Aorta (tissue), 5 donors: ENCODE data around the gene BUD23. TPM values are rescaled to one million over a fixed set of nuclear protein-coding genes. Genes with fewer than 3 reads are reported as not detected.
A peak's percentile ranks its signal among the peaks of the same experiment; 100 is the strongest.

ENCODE experiments used
- ATAC-seq: fragments of 200-7000 bp; cut with Tn5 transposase; one replicate; pipeline ENCODE4 v1.9.1; 2022; ENCODE audit warnings: moderate library complexity; ENCODE audit not compliant: low FRiP score
- DNase-seq, 2 donors: peaks; one replicate each; pipeline ENCODE4 v3.0.0-alpha.2; 2020
- H3K27ac ChIP-seq, 2 donors: one replicate each; pipeline ENCODE4 v1.5.1; 2013; ENCODE audit warnings: low read length in 2 of 2, mild to moderate bottlenecking in 2 of 2, moderate library complexity in 2 of 2, control low read depth in 1 of 2, inconsistent platforms in 1 of 2, low read depth in 1 of 2
- H3K27me3 ChIP-seq, 2 donors: one replicate each; pipeline ENCODE4 v1.6.1; 2013; ENCODE audit warnings: control low read depth in 1 of 2, low read length in 1 of 2, mild to moderate bottlenecking in 1 of 2, moderate library complexity in 1 of 2; ENCODE audit not compliant: insufficient read depth in 2 of 2, control insufficient read depth in 1 of 2
- H3K36me3 ChIP-seq, 2 donors: one replicate each; pipeline ENCODE4 v1.6.1; 2013; ENCODE audit warnings: control low read depth in 1 of 2, low read length in 1 of 2, mild to moderate bottlenecking in 1 of 2; ENCODE audit not compliant: insufficient read depth in 2 of 2, control insufficient read depth in 1 of 2
- H3K4me1 ChIP-seq, 2 donors: one replicate each; pipeline ENCODE4 v1.6.1; 2013; ENCODE audit warnings: low read length in 2 of 2, control low read depth in 1 of 2, mild to moderate bottlenecking in 1 of 2, moderate library complexity in 1 of 2; ENCODE audit not compliant: insufficient read depth in 2 of 2, control insufficient read depth in 1 of 2
- H3K4me3 ChIP-seq, 2 donors: one replicate each; pipeline ENCODE4 v1.5.1; 2013; ENCODE audit warnings: low read length in 2 of 2, control low read depth in 1 of 2, mild to moderate bottlenecking in 1 of 2
- H3K9me3 ChIP-seq: one replicate; pipeline ENCODE4 v1.6.1; 2013; ENCODE audit warnings: mild to moderate bottlenecking, low read length; ENCODE audit not compliant: control insufficient read depth
- WGBS, 2 donors: extraction: QIAGEN DNeasy Blood & Tissue Kit; methylation state at CpG; one replicate each; pipeline ENCODE4 v1.1.7; 2013; 5-methylcytosine and 5-hydroxymethylcytosine counted together
- intact Hi-C, 2 donors: fragments of 100-400 bp; cut with DNase I; formaldehyde crosslinking; loops; one replicate each; pipeline versions ENCODE4 v1.14.2 to v1.15.0; 2022
- polyA plus RNA-seq, 2 donors: library from polyadenylated mRNA; stranded (reverse); fragments of 200-250 nt; gene quantifications; one replicate each; pipeline ENCODE4 v1.2.3, GENCODE V29; 2013
- total RNA-seq, 2 donors: library from RNA; stranded (reverse); fragmentation: NEBNext Ultra II Directional; extraction: Animal tissue kit (Norgen Biotek cat#: 25700); gene quantifications; one replicate each; pipeline ENCODE4 v1.2.1, GENCODE V29; 2021
- donor health status: healthy with polysubstance abuse.
- donor health status: Bipolar disorder and iron deficiency.
- donor health status: DM: no; HTN: no; CAD: no.
- donor health status: DM: no; HTN: no; CAD: no.
- donor health status: DM: yes; HTN: yes; CAD: no.

BUD23 gene
- total and polyA plus RNA-seq, 4 donors: 39.0 to 60.7 (median 43.9) TPM

DNA sequence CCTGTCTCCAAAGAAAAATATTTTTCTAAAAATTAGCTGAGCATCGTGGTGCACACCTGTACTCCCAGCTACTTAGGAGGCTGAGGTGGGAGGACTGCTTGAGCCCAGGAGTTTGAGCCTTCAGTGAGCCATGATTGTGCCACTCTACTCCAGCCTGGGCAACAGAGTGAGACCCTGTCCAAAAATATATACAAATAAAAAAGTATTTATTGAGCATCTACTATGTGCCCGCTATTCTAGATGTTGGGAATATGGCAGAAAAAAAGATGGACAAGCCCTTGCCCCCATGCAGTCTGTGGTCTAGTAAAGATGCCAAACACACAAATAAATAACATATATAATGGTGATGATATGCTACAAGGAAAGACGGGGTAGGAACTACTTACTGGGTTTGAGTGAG lies 40.4 kb downstream of the BUD23 start:
- WGBS, 2 donors: 93 to 95% methylated on average over 3 of the region's 3 CpGs
- H3K9me3 ChIP-seq: no peaks in the 10 kb centered on the region
- DNase-seq (no peak), ATAC-seq (no peak)
- no peak overlapping the region for H3K4me3 ChIP-seq
- H3K4me1 ChIP-seq: no peaks in the 10 kb centered on the region
- no peaks in the 10 kb centered on the region for H3K27me3 ChIP-seq
- intact Hi-C loops: no loop called here
- no peak overlapping the region for H3K27ac ChIP-seq
- H3K36me3 ChIP-seq: no peaks in the 10 kb centered on the region

DNA sequence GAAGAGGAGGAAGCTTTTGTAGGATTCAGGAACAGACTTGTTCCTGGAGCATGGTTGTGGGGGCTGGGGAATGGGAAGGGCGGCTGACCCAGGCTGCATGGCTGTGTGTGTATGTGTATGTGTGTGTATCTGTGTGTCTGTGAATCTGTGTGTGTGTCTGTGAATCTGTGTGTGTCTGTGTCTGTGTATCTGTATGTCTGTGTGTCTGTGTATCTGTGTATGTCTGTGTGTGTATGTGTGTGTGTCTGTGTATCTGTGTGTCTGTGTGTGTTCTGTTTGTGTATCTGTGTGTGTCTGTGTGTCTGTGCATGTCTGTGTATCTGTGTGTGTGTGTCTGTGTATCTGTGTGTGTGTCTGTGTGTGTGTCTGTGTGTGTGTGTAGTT lies 42.7 kb downstream of the BUD23 start:
- intact Hi-C loops: loop anchor here in 1 of 2 donors (2.0 kb wide), 1 partner anchor 119 kb away; no protein-coding TSS in a partner anchor
- Histone ChIP-seq H3K27ac (no peak overlapping the region), H3K27me3 (no peaks in the 10 kb centered on the region), H3K4me1 (no peaks in the 10 kb centered on the region), H3K36me3 (no peaks in the 10 kb centered on the region), H3K9me3 (no peaks in the 10 kb centered on the region), H3K4me3 (no peak overlapping the region)
- WGBS, 2 donors: 41 to 63% methylated on average over 1 of the region's 1 CpG
- ATAC-seq (no peak), DNase-seq (no peak)

DNA sequence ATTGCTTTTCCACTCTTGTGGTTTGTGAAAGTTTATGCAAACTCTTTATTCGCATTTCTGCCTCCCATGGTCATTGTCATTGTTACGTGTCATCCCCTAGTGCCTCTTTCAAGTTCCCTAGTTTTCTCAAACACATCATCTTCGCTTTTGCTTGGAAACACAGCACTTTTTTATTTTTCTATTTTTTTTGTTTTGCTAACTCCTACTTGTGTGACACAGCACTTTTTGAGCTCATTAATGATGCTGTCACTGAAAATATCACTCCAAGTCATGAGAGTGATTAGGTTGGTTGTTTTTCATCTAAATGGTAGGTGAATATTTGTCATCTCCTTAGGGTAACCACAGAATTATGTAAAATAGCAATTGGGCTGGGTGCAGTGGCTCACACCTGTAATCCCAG lies 44.6 kb downstream of the BUD23 start:
- no peak for ATAC-seq
- Histone ChIP-seq H3K9me3 (no peaks in the 10 kb centered on the region), H3K4me3 (no peak overlapping the region), H3K27ac (no peak overlapping the region), H3K27me3 (no peaks in the 10 kb centered on the region), H3K36me3 (no peaks in the 10 kb centered on the region), H3K4me1 (no peaks in the 10 kb centered on the region)
- 74% methylated on average over 3 of the region's 3 CpGs for WGBS, 2 donors
- DNase-seq: no peak
- intact Hi-C loops: loop anchor here in 1 of 2 donors (2.0 kb wide), 1 partner anchor 121 kb away; no protein-coding TSS in a partner anchor

DNA sequence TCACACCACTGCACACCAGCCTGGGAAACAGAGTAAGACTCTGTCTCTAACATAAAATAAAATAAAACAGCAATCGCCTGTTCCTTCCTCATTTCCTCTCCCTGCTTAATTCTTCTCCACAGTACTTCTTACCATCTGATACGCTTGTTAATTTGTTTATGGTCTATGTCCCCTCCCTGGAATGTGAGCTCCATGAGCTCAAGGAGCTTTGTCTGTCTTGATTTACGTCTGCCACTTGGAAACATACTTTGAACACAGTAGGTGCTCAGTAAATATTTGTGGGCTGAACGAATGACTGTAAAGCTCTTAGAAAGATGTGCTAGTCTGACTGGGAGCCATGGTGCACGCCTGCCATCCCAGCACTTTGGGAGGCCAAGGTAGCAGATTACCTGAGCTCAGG lies 45.2 kb downstream of the BUD23 start:
- DNase-seq: no peak
- 53% methylated on average over 5 of the region's 5 CpGs for WGBS, 2 donors
- no peaks in the 10 kb centered on the region for H3K4me1 ChIP-seq
- H3K9me3 ChIP-seq: no peaks in the 10 kb centered on the region
- no peak overlapping the region for H3K27ac ChIP-seq
- no peaks in the 10 kb centered on the region for H3K27me3 ChIP-seq
- H3K4me3 ChIP-seq: no peak overlapping the region
- H3K36me3 ChIP-seq: no peaks in the 10 kb centered on the region
- ATAC-seq: no peak
- intact Hi-C loops: no loop called here

DNA sequence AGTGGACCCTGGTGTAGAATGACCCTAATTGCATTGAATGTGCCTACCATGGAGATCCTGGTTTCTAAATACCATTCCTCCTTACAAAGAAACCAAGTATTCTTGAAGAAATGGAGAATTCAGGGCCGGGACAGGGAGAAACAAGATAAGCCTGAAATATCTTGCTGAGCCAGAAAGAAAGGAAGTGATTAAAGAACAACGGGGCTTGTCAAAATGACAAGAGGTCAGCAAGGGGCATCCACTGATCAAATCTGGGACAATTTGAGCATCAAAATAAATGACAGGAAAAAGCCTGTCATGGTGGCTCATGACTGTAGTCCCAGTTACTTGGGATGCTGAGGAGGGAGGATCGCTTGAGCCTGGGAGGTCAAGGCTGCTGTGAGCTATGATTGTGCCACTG lies 47.1 kb downstream of the BUD23 start:
- intact Hi-C loops: no loop called here

DNA sequence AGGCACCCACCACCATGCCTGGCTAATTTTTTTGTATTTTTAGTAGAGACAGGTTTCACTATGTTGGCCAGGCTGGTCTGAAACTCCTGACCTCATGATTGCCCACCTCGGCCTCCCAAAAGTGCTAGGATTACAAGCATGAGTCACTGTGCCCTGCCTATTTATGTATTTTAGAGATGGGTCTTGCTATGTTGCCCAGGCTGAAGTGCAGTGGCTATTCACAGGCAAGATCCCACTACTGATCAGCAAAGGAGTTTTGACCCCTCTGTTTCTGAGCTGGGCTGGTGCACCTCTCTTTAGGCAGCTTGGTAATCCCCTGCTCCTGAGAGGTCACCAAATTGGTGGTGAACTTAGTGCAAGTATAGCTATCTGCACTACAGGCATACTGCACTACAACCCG lies 49.0 kb downstream of the BUD23 start:
- ATAC-seq (no peak), DNase-seq (no peak)
- no peaks in the 10 kb centered on the region for H3K4me1 ChIP-seq
- no peaks in the 10 kb centered on the region for H3K9me3 ChIP-seq
- no peak overlapping the region for H3K27ac ChIP-seq
- peaks cover 0 to 2% of the 10 kb centered on the region in 2 donors for H3K36me3 ChIP-seq
- H3K27me3 ChIP-seq: no peaks in the 10 kb centered on the region
- intact Hi-C loops: no loop called here
- H3K4me3 ChIP-seq: no peak overlapping the region
- WGBS, 2 donors: 50 to 78% methylated on average over 2 of the region's 2 CpGs

More for the DNA sequence above, 47.1 kb downstream of the BUD23 start:
- Histone ChIP-seq H3K4me3 (no peak overlapping the region), H3K9me3 (no peaks in the 10 kb centered on the region), H3K4me1 (no peaks in the 10 kb centered on the region), H3K27me3 (no peaks in the 10 kb centered on the region), H3K36me3 (no peaks in the 10 kb centered on the region), H3K27ac (no peak overlapping the region)
- no peak for DNase-seq
- ATAC-seq: no peak
- 53 to 57% methylated on average over 3 of the region's 3 CpGs for WGBS, 2 donors

DNA sequence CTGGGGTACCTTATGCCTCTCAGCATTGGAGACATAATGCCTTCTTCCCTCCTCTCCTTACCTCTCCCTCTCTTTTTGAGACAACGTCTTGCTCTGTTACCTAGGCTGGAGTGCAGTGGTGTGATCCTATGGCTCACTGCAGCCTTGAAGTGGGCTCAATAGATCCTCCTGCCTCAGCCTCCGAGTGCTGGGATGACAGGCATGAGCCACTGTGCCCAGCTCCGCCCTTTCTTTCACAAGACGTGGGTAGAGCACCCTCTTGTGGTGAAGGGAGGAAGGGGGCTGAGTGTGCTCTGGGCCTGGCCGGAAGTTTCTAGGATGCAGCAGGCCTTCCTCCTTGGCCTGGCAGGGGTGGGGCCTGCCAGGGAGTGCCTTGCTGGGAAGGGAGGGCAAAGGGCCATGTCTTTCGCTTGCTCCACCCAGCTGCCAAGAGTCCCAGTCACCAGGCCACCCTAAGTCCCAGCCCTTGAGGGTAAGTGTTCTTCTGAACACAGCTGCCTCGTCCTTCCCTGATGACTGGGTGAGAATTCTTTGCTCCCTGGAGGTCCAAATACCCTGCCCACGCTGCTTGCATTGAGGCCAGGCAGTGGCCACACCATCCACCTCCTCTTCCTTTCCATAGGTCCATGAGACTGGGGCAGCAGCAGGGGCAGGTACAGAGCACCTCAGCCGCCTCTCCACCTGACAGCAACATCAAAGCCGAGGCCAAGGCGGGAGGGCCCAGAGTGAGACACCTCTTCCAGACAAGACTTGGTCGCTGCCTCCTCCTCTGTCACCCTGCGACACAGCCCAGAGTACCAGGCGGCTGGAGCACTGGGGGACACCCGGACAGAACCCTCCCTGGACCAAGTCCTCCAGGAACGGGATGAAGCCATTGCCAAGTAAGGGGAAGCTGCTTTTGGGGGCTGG lies 51.5 kb downstream of the BUD23 start:
- H3K9me3 ChIP-seq: no peaks in the 10 kb centered on the region
- no peaks in the 10 kb centered on the region for H3K4me1 ChIP-seq
- 62% methylated on average over 16 of the region's 16 CpGs for WGBS, 2 donors
- ATAC-seq: peak; percentile 71
- DNase-seq: peak; percentile 85 to 89
- intact Hi-C loops: no loop called here
- H3K27me3 ChIP-seq: no peaks in the 10 kb centered on the region
- H3K27ac ChIP-seq: peak overlapping the region in 1 of 2 donors; percentile 13
- no peak overlapping the region for H3K4me3 ChIP-seq
- H3K36me3 ChIP-seq: peaks cover 0 to 2% of the 10 kb centered on the region in 2 donors

DNA sequence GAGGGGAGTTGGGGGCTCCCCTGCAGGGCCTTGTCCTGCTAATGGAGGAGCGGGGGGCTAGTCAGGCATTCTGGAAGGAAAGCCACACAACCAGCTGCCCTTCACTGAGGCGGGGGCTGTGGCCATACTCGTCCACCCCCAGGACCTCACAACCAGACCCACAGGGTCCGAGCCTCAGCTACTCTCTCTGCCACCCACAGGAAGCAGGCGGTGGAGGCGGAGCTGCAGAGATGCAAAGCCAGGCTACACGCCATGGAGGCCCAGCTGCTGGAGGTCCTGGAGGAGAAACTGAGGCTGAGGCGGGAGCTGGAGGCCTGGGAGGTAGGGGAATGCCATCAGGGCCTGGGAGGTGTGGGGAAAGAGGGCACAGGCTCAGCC lies 52.1 kb downstream of the BUD23 start:
- H3K27ac ChIP-seq: no peak overlapping the region
- no peaks in the 10 kb centered on the region for H3K27me3 ChIP-seq
- intact Hi-C loops: no loop called here
- DNase-seq (no peak), ATAC-seq (no peak)
- no peaks in the 10 kb centered on the region for H3K4me1 ChIP-seq
- H3K36me3 ChIP-seq: peaks cover 0 to 2% of the 10 kb centered on the region in 2 donors
- H3K4me3 ChIP-seq: no peak overlapping the region
- WGBS, 2 donors: 93 to 96% methylated on average over 8 of the region's 8 CpGs
- no peaks in the 10 kb centered on the region for H3K9me3 ChIP-seq

DNA sequence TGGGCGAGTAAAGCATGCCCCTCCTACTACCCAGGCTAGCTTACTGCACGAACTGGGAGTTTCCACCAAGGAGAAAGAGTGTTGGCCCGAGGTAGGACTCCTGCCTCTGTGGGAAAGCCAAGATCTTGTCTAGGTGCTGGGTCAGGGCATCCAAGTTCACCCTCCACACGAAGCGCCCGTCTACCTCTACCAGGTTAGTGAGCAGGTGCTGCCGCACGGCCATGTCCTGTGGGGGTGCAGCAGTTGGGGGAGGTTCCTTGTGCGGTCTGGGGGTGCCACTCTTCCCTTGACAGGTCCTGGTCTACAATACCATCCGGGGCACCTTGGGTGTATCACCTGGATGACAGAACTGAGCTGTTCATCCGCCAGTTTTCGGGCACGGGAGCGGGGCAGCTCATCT lies 53.5 kb downstream of the BUD23 start:
- no peak for ATAC-seq
- peaks cover 0 to 2% of the 10 kb centered on the region in 2 donors for H3K36me3 ChIP-seq
- H3K4me3 ChIP-seq: no peak overlapping the region
- 93 to 94% methylated on average over 14 of the region's 14 CpGs for WGBS, 2 donors
- no peaks in the 10 kb centered on the region for H3K27me3 ChIP-seq
- intact Hi-C loops: no loop called here
- no peak for DNase-seq
- no peak overlapping the region for H3K27ac ChIP-seq
- H3K4me1 ChIP-seq: no peaks in the 10 kb centered on the region
- no peaks in the 10 kb centered on the region for H3K9me3 ChIP-seq
